Measurements from ENCODE around the gene NDUFV2.

NDUFV2 gene

GRCh38 chr18:9147440-9148202 lies 45.1 kb downstream of the NDUFV2 start:
- TF ChIP-seq REST (IDR thresholded peaks at IDR 0.05; ENCODE audit: insufficient read depth in 1 of 2, low read depth in 2 of 2, low read length in 2 of 2), result no peak
- TF ChIP-seq FOXP2 (optimal IDR thresholded peaks at IDR 0.05; ENCODE audit: borderline replicate concordance, extremely low read depth, extremely low read length, insufficient read depth), result no peak
- TF ChIP-seq TAF1 (IDR thresholded peaks at IDR 0.05; ENCODE audit: borderline replicate concordance, insufficient read depth, low read length), result no peak
- TF ChIP-seq SIN3A (IDR thresholded peaks at IDR 0.05; ENCODE audit: borderline replicate concordance, insufficient read depth, low read length), result no peak
- TF ChIP-seq POLR2AphosphoS5 (IDR thresholded peaks at IDR 0.05; ENCODE audit: low read depth, low read length), result no peak

GRCh38 chr18:9148203-9148552 lies 45.7 kb downstream of the NDUFV2 start:
- TF ChIP-seq TAF1 (IDR thresholded peaks at IDR 0.05; ENCODE audit: borderline replicate concordance, insufficient read depth, low read length) (no peak), POLR2AphosphoS5 (IDR thresholded peaks at IDR 0.05; ENCODE audit: low read depth, low read length) (no peak), FOXP2 (optimal IDR thresholded peaks at IDR 0.05; ENCODE audit: borderline replicate concordance, extremely low read depth, extremely low read length, insufficient read depth) (no peak), REST (IDR thresholded peaks at IDR 0.05; ENCODE audit: insufficient read depth in 1 of 2, low read depth in 2 of 2, low read length in 2 of 2) (no peak)

GRCh38 chr18:9150121-9150520 lies 47.6 kb downstream of the NDUFV2 start:
- TF ChIP-seq SIN3A (IDR thresholded peaks at IDR 0.05; ENCODE audit: borderline replicate concordance, insufficient read depth, low read length), result no peak

GRCh38 chr18:9153256-9153655 lies 50.8 kb downstream of the NDUFV2 start:
- TF ChIP-seq REST (IDR thresholded peaks at IDR 0.05; ENCODE audit: insufficient read depth in 1 of 2, low read depth in 2 of 2, low read length in 2 of 2) (no peak), POLR2AphosphoS5 (IDR thresholded peaks at IDR 0.05; ENCODE audit: low read depth, low read length) (no peak), FOXP2 (optimal IDR thresholded peaks at IDR 0.05; ENCODE audit: borderline replicate concordance, extremely low read depth, extremely low read length, insufficient read depth) (no peak), SIN3A (IDR thresholded peaks at IDR 0.05; ENCODE audit: borderline replicate concordance, insufficient read depth, low read length) (no peak), TAF1 (IDR thresholded peaks at IDR 0.05; ENCODE audit: borderline replicate concordance, insufficient read depth, low read length) (no peak)

GRCh38 chr18:9156604-9157249 lies 54.2 kb downstream of the NDUFV2 start:
- TF ChIP-seq POLR2AphosphoS5 (IDR thresholded peaks at IDR 0.05; ENCODE audit: low read depth, low read length), result no peak
- TF ChIP-seq REST (IDR thresholded peaks at IDR 0.05; ENCODE audit: insufficient read depth in 1 of 2, low read depth in 2 of 2, low read length in 2 of 2), result no peak
- TF ChIP-seq FOXP2 (optimal IDR thresholded peaks at IDR 0.05; ENCODE audit: borderline replicate concordance, extremely low read depth, extremely low read length, insufficient read depth), result no peak
- no peak for TF ChIP-seq TAF1 (IDR thresholded peaks at IDR 0.05; ENCODE audit: borderline replicate concordance, insufficient read depth, low read length)
- TF ChIP-seq SIN3A (IDR thresholded peaks at IDR 0.05; ENCODE audit: borderline replicate concordance, insufficient read depth, low read length), result no peak
